Measurements from ENCODE around the gene CYP4B1.

Gene CYP4B1

DNA sequence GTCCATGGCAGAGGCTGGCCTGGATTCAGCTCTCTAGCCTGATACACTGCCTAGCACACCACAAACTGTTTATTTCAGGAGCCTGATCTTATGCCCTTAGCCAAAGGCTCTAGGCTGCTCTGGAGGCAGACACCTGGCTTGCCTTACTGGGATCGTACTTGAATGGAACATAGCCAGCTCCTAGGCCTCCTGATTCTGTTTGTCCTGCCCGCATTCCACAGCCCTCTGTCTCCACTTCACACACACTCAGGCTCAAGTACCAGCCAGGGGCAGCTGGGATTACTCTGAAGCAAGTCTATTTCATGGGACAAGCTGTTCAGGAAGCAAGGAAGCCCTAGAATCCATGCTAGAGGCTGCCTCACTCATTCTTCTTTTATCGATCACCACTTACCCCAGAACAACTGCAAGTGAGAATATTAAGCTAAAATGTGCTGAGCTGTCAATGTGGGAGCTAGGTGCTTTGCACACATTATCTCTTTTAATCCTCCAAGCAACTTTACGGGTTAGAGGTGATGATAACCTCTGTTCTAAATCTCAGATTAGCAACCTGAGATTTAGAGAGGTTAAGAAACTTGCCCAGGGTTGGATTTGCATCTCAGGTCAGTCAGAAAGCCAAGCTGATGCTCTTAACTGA is 31.1 kb upstream of the CYP4B1 start:
- TF ChIP-seq, protein P1, sequence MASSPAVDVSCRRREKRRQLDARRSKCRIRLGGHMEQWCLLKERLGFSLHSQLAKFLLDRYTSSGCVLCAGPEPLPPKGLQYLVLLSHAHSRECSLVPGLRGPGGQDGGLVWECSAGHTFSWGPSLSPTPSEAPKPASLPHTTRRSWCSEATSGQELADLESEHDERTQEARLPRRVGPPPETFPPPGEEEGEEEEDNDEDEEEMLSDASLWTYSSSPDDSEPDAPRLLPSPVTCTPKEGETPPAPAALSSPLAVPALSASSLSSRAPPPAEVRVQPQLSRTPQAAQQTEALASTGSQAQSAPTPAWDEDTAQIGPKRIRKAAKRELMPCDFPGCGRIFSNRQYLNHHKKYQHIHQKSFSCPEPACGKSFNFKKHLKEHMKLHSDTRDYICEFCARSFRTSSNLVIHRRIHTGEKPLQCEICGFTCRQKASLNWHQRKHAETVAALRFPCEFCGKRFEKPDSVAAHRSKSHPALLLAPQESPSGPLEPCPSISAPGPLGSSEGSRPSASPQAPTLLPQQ (tag by site-specific recombination; IDR thresholded peaks at IDR 0.05): no peak
- TF ChIP-seq ZNF623 (tag by site-specific recombination; IDR thresholded peaks at IDR 0.05) (no peak), ZNF501 (tag by site-specific recombination; IDR thresholded peaks at IDR 0.05) (no peak), ZNF549 (tag by site-specific recombination; IDR thresholded peaks at IDR 0.05) (no peak), ZNF654 (tag by site-specific recombination; IDR thresholded peaks at IDR 0.05; ENCODE audit: low read depth) (no peak), ZNF350 (tag by site-specific recombination; IDR thresholded peaks at IDR 0.05) (no peak), ZNF548 (tag by site-specific recombination; IDR thresholded peaks at IDR 0.05) (no peak), ZNF211 (tag by site-specific recombination; IDR thresholded peaks at IDR 0.05; ENCODE audit: low read depth) (no peak), YY2 (tag by site-specific recombination; IDR thresholded peaks at IDR 0.05) (no peak), ZNF560 (tag by site-specific recombination; IDR thresholded peaks at IDR 0.05; ENCODE audit: borderline replicate concordance) (no peak), SALL2 (tag by site-specific recombination; IDR thresholded peaks at IDR 0.05; ENCODE audit: borderline replicate concordance) (no peak), HOXA7 (CRISPR knock-in tag; IDR thresholded peaks at IDR 0.05; ENCODE audit: borderline replicate concordance) (no peak), ZNF596 (tag by site-specific recombination; IDR thresholded peaks at IDR 0.05) (no peak), ZNF311 (tag by site-specific recombination; IDR thresholded peaks at IDR 0.05; ENCODE audit: borderline replicate concordance) (no peak), ZNF341 (tag by site-specific recombination; IDR thresholded peaks at IDR 0.05; ENCODE audit: low read depth) (no peak)
- TF ChIP-seq, protein P2, sequence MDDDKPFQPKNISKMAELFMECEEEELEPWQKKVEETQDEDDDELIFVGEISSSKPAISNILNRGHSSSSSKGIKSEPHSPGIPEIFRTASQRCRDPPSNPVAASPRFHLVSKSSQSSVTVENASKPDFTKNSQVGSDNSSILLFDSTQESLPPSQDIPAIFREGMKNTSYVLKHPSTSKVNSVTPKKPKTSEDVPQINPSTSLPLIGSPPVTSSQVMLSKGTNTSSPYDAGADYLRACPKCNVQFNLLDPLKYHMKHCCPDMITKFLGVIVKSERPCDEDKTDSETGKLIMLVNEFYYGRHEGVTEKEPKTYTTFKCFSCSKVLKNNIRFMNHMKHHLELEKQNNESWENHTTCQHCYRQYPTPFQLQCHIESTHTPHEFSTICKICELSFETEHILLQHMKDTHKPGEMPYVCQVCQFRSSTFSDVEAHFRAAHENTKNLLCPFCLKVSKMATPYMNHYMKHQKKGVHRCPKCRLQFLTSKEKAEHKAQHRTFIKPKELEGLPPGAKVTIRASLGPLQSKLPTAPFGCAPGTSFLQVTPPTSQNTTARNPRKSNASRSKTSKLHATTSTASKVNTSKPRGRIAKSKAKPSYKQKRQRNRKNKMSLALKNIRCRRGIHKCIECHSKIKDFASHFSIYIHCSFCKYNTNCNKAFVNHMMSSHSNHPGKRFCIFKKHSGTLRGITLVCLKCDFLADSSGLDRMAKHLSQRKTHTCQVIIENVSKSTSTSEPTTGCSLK (tag by site-specific recombination; IDR thresholded peaks at IDR 0.05): no peak
- TF ChIP-seq, protein P3, sequence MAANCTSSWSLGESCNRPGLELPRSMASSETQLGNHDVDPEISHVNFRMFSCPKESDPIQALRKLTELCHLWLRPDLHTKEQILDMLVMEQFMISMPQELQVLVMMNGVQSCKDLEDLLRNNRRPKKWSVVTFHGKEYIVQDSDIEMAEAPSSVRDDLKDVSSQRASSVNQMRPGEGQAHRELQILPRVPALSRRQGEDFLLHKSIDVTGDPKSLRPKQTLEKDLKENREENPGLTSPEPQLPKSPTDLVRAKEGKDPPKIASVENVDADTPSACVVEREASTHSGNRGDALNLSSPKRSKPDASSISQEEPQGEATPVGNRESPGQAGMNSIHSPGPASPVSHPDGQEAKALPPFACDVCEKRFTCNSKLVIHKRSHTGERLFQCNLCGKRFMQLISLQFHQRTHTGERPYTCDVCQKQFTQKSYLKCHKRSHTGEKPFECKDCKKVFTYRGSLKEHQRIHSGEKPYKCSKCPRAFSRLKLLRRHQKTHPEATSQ (tag by site-specific recombination; IDR thresholded peaks at IDR 0.05): no peak
- H3K4me1 ChIP-seq (ENCODE audit: control insufficient read depth, insufficient read depth, low read length): no peaks in the 10 kb centered on the region
- no peak overlapping the region for H3K27ac ChIP-seq (ENCODE audit: extremely low read depth, low read depth, low read length)
- ChIA-PET POLR2A (no interaction called here), CTCF (interaction anchor here (0.6 to 2.5 kb wide), 3 partner anchors 21 to 495 kb away, joined by 3 to 10 read pairs (median 4); no protein-coding TSS in a partner anchor)
- H3K4me3 ChIP-seq (ENCODE audit: low read depth, low read length): no peak overlapping the region
- no peaks in the 10 kb centered on the region for H3K9me3 ChIP-seq (ENCODE audit: control insufficient read depth, insufficient read depth, low read depth, low read length)
- H3K36me3 ChIP-seq (ENCODE audit: control insufficient read depth in 2 of 2, insufficient read depth in 1 of 2, low read length in 2 of 2): no peaks in the 10 kb centered on the region

DNA sequence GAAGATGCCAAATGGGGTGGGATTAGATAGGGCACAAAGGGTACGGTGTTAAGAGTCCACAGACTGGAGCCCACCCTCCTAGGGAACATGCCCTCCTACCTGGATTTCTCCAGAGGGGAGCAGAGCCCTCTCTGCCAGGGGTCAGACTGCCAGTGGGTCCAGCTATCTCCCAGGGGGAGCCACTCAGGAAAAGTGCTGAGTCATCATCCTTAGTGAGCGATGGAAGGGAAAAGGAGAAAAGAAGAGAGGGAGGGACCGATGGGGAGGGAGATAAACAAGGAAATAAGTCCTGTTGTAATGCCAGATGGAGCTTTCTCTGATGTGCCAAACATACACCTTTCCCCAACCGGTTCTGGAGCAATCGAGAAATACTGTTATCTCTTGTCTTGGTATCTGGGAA is 30.4 kb upstream of the CYP4B1 start:
- Histone ChIP-seq H3K4me1 (ENCODE audit: control insufficient read depth, insufficient read depth, low read length) (no peaks in the 10 kb centered on the region), H3K36me3 (ENCODE audit: control insufficient read depth in 2 of 2, insufficient read depth in 1 of 2, low read length in 2 of 2) (no peaks in the 10 kb centered on the region), H3K9me3 (ENCODE audit: control insufficient read depth, insufficient read depth, low read depth, low read length) (no peaks in the 10 kb centered on the region), H3K4me3 (ENCODE audit: low read depth, low read length) (no peak overlapping the region), H3K27ac (ENCODE audit: extremely low read depth, low read depth, low read length) (no peak overlapping the region)
- CTCF ChIA-PET: interaction anchor here (0.6 to 2.5 kb wide), 3 partner anchors 22 to 494 kb away, joined by 3 to 10 read pairs (median 4); no protein-coding TSS in a partner anchor
- TF ChIP-seq ZBTB7A (tag by site-specific recombination; IDR thresholded peaks at IDR 0.05; ENCODE audit: low read depth): no peak
- TF ChIP-seq GLIS1 (tag by site-specific recombination; IDR thresholded peaks at IDR 0.05): 0 out of 2 replicates have a peak, but pooled peaks have one; percentile 8
- POLR2A ChIA-PET: no interaction called here

Data from HEK293 (cell line).